DOHH2 (cell line): Measurements from ENCODE around the gene GSTO1.

Experiments
- EZH2phosphoT487 ChIP-seq: fragments of 200-600 bp; sonication (generic); IDR thresholded peaks from 2 replicates; pipeline ENCODE4 v1.6.1; 2017; ENCODE audit warnings: borderline replicate concordance, mild to moderate bottlenecking, antibody characterized with exemption, low read length, moderate library complexity, mixed read lengths
- TF ChIP-seq, protein P1 (sequence below): fragments of 200-600 bp; sonication (generic); IDR thresholded peaks from one replicate; pipeline ENCODE4 v1.5.1; 2014; ENCODE audit warnings: antibody characterized with exemption, mild to moderate bottlenecking, low read depth, low read length; ENCODE audit not compliant: poor library complexity, severe bottlenecking

GRCh38 chr10:104240078-104240477, 14.6 kb upstream of the GSTO1 start:
- TF ChIP-seq, protein P1, sequence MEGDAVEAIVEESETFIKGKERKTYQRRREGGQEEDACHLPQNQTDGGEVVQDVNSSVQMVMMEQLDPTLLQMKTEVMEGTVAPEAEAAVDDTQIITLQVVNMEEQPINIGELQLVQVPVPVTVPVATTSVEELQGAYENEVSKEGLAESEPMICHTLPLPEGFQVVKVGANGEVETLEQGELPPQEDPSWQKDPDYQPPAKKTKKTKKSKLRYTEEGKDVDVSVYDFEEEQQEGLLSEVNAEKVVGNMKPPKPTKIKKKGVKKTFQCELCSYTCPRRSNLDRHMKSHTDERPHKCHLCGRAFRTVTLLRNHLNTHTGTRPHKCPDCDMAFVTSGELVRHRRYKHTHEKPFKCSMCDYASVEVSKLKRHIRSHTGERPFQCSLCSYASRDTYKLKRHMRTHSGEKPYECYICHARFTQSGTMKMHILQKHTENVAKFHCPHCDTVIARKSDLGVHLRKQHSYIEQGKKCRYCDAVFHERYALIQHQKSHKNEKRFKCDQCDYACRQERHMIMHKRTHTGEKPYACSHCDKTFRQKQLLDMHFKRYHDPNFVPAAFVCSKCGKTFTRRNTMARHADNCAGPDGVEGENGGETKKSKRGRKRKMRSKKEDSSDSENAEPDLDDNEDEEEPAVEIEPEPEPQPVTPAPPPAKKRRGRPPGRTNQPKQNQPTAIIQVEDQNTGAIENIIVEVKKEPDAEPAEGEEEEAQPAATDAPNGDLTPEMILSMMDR: no peak
- TF ChIP-seq EZH2phosphoT487: no peak
